GM18511 (cell line): ENCODE data around the gene EIPR1.

Experiments used
- ATAC-seq: cut with Tn5 transposase; IDR thresholded peaks from one replicate; pipeline ENCODE4 v1.9.1; 2021; ENCODE audit warnings: mild to moderate bottlenecking, moderate library complexity; ENCODE audit not compliant: unreplicated experiment

Gene EIPR1

DNA sequence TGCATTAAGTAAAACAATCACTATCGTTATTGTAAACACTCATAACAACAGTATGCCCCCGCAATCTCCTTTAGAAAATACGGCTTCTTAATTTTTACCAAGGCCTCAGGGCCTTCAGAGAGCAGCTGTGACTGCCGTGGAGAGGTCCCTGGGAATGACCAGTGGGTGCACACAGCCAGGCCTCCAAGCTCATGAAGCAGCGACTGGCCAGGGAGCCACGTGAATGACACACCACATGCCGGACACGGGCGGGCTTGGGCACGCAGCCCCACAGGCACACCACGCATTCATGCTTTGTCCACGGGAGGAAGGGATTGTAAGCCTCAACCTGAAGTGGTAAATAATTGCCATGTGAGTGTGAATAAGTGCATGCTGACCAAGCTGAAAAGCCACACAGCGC is 121.0 kb downstream of the EIPR1 start:
- no peak for ATAC-seq

GRCh38 chr2:3256157-3256556 is 121.5 kb downstream of the EIPR1 start:
- ATAC-seq, result no peak

GRCh38 chr2:3254442-3254941 is 123.1 kb downstream of the EIPR1 start:
- peak; percentile 85 for ATAC-seq

DNA sequence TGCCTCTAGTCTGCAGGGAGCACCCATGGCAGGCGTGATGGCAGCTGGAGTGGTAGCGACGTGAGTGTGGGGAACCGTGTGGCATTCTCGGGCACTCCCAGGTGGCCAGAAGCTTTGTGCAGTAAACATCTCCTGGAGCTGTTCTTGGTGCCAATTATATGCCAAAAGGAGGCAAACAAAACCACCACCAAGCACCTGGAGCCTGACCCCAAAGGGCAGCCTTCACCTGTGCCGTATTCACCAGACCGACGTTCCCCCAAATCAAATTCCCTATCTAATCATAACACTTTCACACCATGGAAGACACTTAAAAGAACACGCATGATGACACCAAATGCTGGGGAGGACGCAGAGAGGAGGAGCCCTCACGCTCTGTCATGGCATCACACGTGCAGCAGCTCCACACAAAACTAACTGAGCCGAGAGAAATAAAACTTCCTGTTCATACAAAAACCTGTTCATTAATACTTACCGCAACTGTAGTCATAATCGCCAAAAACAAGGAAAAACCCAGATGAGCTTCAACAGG is 123.6 kb downstream of the EIPR1 start:
- ATAC-seq, result no peak

DNA sequence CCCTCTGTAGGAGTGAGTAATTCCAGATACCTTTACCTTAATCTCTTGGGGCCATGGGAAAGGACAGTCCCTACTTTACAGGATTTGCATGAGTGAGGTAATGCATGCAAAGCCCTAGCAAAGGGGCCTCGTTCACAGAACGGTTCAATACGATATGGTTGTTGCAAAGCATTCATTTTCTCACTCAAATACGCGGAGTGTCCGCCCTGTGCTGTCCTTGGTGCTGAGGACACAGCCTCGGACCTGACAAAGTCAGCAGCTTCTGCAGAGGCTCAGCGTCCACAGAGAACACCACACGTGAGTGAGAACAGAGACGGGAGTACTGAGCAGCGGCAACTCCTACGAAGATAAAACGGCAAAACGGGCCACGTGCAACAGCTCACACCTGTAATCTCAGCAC is 125.7 kb downstream of the EIPR1 start:
- ATAC-seq, result no peak

- ATAC-seq, result no peak
Measured at GRCh38 chr2:3249476-3249962, 128.1 kb downstream of the EIPR1 start.

- ATAC-seq, result no peak
Measured at GRCh38 chr2:3248754-3249475, 128.7 kb downstream of the EIPR1 start.

- ATAC-seq, result no peak
Measured at GRCh38 chr2:3246928-3247714, 130.5 kb downstream of the EIPR1 start.

GRCh38 chr2:3246406-3246805 is 131.2 kb downstream of the EIPR1 start:
- no peak for ATAC-seq

GRCh38 chr2:3244486-3244885 is 133.1 kb downstream of the EIPR1 start:
- no peak for ATAC-seq

DNA sequence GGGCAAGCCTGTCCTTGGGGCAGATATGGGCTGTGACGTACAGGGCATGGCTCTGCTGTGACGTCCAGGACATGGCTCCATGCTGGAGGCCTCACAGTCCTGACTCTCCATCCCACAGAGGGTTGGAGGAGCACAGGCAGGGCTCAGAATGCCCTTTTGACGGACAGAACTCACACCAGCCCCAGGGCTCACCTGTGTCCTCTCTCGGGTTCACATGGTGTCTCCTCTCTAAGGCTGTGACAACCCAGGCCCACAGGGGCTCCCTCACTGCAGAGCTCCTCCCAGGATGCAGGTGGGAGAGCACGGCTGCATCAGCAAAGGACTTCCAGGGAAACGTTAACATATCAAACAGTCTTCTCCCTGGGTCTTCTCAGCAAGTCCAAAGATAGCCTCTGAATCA is 133.8 kb downstream of the EIPR1 start:
- ATAC-seq, result no peak

DNA sequence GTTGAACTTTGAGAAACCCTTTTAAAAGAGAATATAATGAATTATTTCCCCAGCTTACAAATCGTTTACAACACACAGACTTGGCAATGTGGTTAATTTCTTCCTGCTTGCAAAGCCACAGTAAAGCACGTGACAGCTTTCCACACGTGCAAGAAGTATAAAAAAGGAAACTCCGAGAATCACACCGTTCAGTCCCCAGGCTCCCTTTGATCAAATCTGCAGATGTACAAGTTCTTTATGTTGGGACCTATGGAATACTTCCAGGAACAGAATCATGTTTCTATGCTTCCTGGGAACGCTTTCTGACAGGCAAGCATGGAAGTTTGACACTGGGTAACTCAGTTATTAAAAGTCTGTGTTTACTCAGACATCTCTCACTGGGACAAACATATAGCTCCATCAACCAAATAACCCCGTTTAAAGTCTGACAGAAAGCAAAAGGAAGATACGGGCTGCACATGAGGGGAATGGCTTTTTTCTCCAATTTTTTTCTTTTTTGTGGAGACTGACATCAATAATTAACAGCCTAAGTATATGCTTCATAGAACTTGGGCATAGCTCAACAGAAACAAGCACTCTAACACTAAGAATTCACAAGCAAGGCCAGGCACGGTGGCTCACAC is 134.8 kb downstream of the EIPR1 start:
- ATAC-seq, result peak; percentile 69

- ATAC-seq, result peak; percentile 1
Measured at GRCh38 chr2:3241971-3242746, 135.5 kb downstream of the EIPR1 start.

DNA sequence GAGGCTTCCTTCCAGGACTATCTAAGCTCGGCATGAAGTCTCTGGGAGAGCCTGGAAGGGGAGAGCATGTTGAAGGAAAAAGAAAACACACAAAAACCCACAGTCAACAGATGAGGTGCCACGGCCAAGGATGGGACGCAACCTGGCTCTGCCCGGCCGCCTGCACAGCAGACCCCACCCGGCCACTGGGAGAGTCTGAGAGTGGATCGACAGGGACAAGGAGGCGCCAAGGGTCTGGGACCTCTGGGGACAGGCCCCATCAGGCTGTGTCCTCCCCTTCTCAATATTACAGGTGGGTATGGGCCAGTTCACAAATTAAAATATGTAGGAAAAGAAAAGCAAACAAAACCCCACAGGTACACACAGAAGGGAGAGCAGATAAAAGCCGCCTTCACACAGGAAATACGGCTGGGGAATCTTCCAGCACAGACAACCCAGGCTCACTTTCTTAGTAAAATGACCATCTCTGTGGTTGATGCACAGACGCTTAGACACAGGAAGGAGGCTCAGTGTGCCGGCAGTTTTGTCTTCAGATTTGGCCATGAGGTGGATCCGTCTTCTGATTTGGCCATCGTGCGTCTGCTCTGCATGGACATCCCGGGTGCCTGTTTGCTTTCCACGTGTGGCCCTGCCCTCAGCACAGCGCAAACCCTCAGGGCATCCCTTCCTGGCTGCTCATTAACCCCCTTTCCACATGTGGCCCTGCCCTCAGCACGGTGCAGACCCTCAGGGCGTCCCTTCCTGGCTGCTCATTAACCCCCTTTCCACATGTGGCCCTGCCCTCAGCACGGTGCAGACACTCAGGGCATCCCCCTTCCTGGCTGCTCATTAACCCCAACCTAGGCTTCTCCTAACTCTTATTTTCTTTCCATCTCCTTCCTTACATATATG is 138.4 kb downstream of the EIPR1 start:
- ATAC-seq, result peak; percentile 85

DNA sequence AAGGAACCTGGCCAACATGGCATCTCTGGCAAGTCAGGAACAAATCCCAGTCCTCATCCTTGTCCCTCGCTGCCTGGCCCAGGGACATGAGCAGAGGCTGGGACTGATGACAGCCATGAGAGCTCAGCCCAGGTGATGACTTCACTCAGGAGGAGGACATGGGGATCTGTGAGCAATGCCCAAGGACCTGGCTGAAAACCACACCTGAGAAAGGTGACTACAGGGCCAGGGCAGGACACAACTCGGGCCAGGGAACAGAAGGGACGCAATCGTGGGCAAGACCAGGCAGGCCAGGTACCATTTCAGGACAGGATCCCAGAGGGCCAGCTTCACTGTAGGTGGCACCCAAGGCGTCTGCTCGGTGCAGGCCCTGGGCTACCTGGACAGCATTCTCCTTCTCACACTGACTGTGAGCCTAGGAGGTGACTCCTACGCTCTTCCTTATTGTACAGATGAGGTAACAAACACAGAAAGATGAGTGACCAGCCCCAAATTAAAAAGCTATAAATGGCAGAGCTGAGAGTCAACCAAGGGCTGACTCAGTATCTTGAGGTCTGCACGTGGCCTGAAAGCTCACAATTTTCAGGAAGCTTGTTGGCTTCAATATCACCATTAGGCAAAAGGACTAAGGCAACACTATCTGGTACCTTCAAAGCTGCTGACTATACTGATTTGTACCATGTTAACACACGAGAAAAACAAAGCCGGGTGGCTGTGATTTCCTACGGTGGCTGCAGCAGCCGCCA is 141.1 kb downstream of the EIPR1 start:
- ATAC-seq, result no peak

DNA sequence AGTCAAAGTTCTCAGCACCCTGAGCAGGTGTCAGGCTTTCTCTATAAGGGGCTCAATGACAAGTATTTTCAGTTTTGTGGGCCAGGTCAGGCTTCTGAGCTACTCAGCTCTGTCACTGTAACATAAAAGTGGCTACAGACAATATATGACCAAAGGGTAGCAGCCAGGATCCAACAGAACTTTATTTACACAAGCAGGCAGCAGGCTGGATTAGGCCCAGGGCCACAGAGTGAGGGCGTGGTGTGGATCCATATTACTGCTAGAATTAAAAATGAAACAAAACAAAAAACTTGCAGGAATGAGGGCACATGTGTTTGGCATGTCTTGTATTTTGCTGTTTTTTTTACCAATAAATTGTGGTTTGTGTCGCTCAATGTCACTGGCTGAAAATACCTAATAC is 143.7 kb downstream of the EIPR1 start:
- no peak for ATAC-seq

DNA sequence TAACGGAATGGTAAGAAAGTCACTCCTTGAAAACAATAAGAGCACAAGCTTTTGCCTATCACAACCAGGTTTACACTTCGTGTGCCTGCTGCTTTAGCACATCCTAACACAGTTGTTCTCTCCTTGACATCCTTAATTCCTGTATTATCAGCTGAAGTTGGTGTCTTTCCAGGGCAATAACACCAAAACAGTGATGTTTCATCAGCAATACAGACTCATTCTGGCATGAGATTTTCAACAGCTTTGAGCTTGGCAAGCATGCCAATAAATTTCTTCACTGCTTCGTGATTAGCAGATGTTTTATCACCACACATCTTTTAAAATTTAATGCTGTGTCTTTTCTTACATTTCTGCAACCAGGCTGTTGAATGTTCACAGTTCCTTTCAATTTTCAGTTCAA is 148.4 kb downstream of the EIPR1 start:
- no peak for ATAC-seq

DNA sequence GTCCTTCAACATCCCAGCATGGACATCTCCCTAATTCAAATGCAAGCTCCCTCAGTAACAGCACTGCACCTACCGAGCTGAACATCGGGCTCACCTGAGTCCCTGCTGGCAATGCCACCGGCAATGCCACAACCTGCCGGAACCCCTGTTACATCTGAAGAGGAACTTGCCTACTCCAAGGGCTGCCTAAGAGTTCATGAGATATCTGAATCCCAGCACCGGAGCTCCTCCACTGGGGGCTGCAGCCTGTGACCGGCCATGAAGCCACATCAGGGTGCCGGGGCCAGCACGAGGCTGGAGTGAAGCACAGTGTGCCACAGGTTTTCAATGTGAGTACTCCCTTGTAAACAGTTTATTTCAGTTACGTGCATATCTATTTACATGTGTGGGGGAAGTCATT is 152.9 kb downstream of the EIPR1 start:
- ATAC-seq, result no peak
